ENCODE results near the gene ZC3H11A. TPM values are rescaled to one million over a fixed set of nuclear protein-coding genes. Genes with fewer than 3 reads are reported as not detected.

Gene ZC3H11A
- total RNA-seq, 1 experiment from 2014 or later = 95.9 TPM

- no peaks in the 10 kb centered on the region; the same call in 1 of the 2 replicates for H3K79me2 ChIP-seq (ENCODE audit: insufficient read depth, low read length)
- peaks cover 2% of the 10 kb centered on the region for H3K79me1 ChIP-seq (ENCODE audit: insufficient read depth, low read depth, low read length, poor library complexity, severe bottlenecking)
- no peaks in the 10 kb centered on the region for H4K20me1 ChIP-seq (ENCODE audit: control insufficient read depth, insufficient read depth, insufficient read length)
Observed at GRCh38 chr1:203818399-203818798, 23.0 kb downstream of the ZC3H11A start.

More at GRCh38 chr1:203818399-203818798, 23.0 kb downstream of the ZC3H11A start:
- Histone ChIP-seq H4K8ac (replicated peaks; ENCODE audit: insufficient read length, low read depth, low read length) (no peak overlapping the region), H3K23ac (ENCODE audit: insufficient read length, low read depth, low read length) (no peak overlapping the region), H2BK15ac (ENCODE audit: low read depth, low read length) (no peak overlapping the region), H2BK120ac (ENCODE audit: low read depth, low read length, poor library complexity, severe bottlenecking) (no peak overlapping the region), H3K18ac (ENCODE audit: insufficient read length, low read depth, low read length) (no peak overlapping the region), H3K9me3 (ENCODE audit: control insufficient read depth, low read depth, low read length) (no peaks in the 10 kb centered on the region), H3K56ac (ENCODE audit: insufficient read length, low read depth, low read length) (no peak overlapping the region), H3K27ac (ENCODE audit: insufficient read length, low read depth, low read length) (no peak overlapping the region), H2BK5ac (ENCODE audit: insufficient read length, low read length) (no peak overlapping the region), H2AFZ (ENCODE audit: low read length) (no peak overlapping the region), H3K23me2 (ENCODE audit: insufficient read length, low read depth, low read length, poor library complexity, severe bottlenecking) (no peaks in the 10 kb centered on the region), H3K9ac (ENCODE audit: extremely low read depth, insufficient read length, low read length) (no peak overlapping the region), H3K4ac (ENCODE audit: low read depth, low read length) (no peak overlapping the region), H3K14ac (ENCODE audit: insufficient read depth, low read length) (no peak overlapping the region), H2BK20ac (ENCODE audit: low read depth, low read length, poor library complexity, severe bottlenecking) (no peak overlapping the region), H2BK12ac (ENCODE audit: insufficient read length, low read depth, low read length) (no peak overlapping the region), H4K5ac (ENCODE audit: insufficient read length, low read depth, low read length) (no peak overlapping the region), H3K27me3 (ENCODE audit: insufficient read depth, low read length) (no peaks in the 10 kb centered on the region), H3K4me1 (ENCODE audit: insufficient read depth, low read length) (no peaks in the 10 kb centered on the region), H2AK5ac (ENCODE audit: insufficient read length, low read length) (no peak overlapping the region), H4K91ac (ENCODE audit: insufficient read length, low read depth, low read length) (no peak overlapping the region), H3K4me2 (ENCODE audit: insufficient read depth, insufficient read length, low read length) (no peak overlapping the region), H3T11ph (ENCODE audit: low read length) (no peak overlapping the region)
- no peak for DNase-seq
- no peaks in the 10 kb centered on the region for H3K27me3 Mint-ChIP-seq (ENCODE audit: low read depth)
- TF ChIP-seq CTCF (conservative IDR thresholded peaks at IDR 0.05) = no peak
- peaks cover 35 to 75% (median 69%) of the 10 kb centered on the region in 3 experiments for H3K36me3 Mint-ChIP-seq (ENCODE audit: insufficient read depth in 1 of 3, low read depth in 3 of 3)
- H3K4me3 Mint-ChIP-seq = no peak overlapping the region
- peaks cover 2 to 3% of the 10 kb centered on the region in 2 experiments; a peak in 2 of 4 replicates for H3K4me1 Mint-ChIP-seq
- H3K27ac Mint-ChIP-seq = peak overlapping the region in 1 of 3 experiments; percentile 59; a peak in 1 of 7 replicates
- H3K9me3 Mint-ChIP-seq = peaks cover 0 to 4% of the 10 kb centered on the region in 2 experiments; a peak in 1 of 5 replicates
- no CpG with 5 or more reads among the region's 6 CpGs for WGBS (ENCODE audit: extremely low coverage, insufficient read length, low lambda C conversion rate)

Data from H9 (cell line).